Testis (tissue), 2 donors: ENCODE data around the gene RABGGTA.

Source experiments
- POLR2A ChIP-seq: fragments of 450-650 bp; IDR thresholded peaks from one replicate; pipeline ENCODE4 v1.6.1; 2017; ENCODE audit warnings: antibody characterized with exemption, mild to moderate bottlenecking, moderate library complexity
- TF ChIP-seq, protein P1 (sequence below), 3 experiments: fragments of 450-650 bp in 2 of 3; fragments of 200-600 bp in 1 of 3; sonication (generic) in 1 of 3; IDR thresholded peaks; one replicate each; pipeline ENCODE4 v1.5.1; 2016 to 2019; ENCODE audit warnings: antibody characterized with exemption in 3 of 3, mild to moderate bottlenecking in 2 of 3, moderate library complexity in 1 of 3

DNA sequence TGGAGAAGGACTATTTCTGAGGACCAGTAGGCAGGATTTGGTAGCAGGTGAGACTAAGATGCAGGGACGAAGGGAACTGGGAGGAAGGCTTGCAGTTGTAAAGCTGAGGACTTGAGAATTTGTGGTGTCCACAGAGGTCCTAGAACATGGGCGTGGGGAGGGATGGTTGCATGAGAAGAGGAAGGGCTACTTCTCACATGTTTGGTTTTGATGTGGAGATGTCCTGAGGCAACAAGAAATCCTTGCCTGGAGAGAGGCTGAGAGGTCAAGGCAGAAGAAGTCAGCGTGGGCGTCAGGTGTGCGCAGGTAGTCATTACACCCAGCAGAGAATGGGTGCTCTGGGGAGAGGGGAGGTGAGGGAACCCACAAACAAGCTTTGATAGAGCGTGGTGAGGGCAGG, 5.7 kb upstream of the RABGGTA start:
- TF ChIP-seq, protein P1, sequence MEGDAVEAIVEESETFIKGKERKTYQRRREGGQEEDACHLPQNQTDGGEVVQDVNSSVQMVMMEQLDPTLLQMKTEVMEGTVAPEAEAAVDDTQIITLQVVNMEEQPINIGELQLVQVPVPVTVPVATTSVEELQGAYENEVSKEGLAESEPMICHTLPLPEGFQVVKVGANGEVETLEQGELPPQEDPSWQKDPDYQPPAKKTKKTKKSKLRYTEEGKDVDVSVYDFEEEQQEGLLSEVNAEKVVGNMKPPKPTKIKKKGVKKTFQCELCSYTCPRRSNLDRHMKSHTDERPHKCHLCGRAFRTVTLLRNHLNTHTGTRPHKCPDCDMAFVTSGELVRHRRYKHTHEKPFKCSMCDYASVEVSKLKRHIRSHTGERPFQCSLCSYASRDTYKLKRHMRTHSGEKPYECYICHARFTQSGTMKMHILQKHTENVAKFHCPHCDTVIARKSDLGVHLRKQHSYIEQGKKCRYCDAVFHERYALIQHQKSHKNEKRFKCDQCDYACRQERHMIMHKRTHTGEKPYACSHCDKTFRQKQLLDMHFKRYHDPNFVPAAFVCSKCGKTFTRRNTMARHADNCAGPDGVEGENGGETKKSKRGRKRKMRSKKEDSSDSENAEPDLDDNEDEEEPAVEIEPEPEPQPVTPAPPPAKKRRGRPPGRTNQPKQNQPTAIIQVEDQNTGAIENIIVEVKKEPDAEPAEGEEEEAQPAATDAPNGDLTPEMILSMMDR (IDR thresholded peaks at IDR 0.05) = no peak
- no peak for TF ChIP-seq POLR2A
